Stimulated activated CD4-positive, alpha-beta T cell treated with anti-CD3 and anti-CD28 coated beads, Interleukin-4, amount 100 ng/mL, for 1 hour (primary cell): ENCODE data around the gene VASP.

ENCODE experiments used
- DNase-seq: peaks from one replicate; pipeline ENCODE4 v3.0.0-alpha.2; 2020

Gene VASP

DNA sequence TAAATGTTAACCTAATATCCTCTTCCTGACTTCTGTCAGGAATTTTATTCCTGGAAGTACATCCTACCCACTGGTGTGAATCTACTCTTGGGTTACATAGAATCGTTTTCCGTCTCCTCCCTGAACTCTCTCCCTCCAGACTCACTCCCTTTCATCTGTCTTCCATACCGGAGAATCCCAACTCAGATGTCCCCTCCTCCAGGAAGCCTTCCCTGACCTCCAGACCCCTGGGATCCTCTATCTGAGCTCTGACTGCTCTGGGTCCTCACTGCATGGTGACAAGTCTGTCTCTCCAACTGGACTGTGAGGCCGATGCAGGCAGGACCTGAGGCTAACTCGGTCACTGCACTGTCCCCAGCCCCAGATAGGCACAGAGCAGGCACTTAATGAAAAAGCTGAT, 52.8 kb downstream of the VASP start:
- DNase-seq: no peak

DNA sequence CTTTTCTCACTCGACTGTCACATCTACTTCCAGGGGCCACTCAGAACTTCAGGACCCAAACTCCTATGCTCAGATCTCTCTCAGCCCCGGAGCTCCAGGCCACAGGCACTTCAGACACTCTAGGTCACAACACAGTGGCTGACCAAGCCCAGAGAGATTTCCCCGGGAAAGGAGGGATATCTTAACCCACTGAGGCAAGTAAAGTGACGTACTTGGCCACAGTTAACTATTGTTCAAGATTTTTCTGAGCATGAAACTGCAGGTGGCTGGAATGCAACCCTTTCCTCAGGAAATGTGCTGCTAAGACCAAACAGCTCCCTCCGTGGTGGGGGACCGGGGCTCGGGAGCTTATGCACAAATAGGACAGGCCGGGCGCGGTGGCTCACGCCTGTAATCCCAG, 53.4 kb downstream of the VASP start:
- no peak for DNase-seq

DNA sequence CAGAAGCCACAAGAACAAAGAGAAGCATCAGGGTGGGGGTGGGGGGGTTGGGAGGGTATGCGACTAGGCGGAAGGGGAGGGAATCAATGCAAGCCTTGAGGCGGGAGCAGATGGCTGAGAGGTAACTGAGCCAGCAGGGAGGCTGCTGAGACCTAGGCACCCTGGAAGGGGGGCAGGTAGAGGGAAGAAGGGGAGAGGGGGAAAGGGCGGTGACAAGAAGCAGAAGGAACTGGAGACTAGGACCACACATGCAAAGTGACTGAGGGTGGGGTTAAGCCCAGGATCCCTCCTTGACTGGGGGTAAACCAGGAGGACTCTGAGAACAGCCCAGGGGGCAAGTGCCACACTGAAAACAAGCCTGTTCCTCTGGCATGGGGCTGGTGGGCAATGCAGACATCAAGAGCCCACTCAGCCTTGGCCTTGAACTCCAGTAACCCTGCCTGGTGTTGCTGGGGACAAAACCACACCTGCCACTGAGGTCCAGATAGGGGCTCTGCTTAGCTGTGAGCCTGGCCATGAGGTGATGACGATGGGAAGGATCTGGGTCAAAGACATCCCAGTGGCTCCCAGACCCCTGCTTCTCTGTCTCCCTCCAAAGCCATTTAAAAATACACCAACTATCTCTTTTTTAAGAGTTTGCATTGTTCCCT, 57.0 kb downstream of the VASP start:
- no peak for DNase-seq

DNA sequence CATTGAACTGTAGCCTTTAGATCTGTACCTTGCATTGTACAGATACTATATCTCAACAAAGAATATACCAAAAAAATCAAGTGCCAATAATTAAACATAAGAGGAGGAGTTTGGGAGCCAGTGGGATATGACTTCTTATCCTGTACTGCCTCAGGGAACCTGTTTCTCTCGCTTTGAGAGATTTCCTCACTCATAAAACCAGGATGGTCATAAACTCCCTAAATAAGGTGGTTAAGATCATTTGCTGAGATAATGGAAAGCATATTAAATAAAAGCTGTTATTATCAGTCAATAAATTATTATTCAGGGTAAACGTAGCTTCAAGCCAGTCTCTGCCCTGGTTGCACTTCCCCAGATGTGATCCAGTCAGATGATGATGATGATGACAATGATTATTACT, 60.3 kb downstream of the VASP start:
- no peak for DNase-seq

DNA sequence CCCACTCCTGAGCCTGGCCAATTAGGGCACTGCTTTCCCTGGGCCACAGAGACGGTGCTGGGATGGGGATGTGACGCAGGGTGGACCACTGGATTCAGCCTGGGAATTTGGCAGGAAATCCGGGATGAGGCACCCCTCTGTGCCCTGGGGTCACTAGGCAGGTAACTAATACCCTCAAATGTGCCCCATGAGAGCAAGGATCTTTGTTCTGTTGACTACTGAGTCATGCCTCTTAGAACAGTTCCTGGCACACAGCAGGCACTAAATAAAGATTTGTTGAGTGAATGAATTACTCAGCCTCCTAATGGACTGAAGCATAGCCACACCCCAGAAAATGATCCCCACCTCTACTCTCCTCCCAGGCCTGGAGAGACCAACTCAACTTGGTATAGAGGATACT, 61.5 kb downstream of the VASP start:
- no peak for DNase-seq

DNA sequence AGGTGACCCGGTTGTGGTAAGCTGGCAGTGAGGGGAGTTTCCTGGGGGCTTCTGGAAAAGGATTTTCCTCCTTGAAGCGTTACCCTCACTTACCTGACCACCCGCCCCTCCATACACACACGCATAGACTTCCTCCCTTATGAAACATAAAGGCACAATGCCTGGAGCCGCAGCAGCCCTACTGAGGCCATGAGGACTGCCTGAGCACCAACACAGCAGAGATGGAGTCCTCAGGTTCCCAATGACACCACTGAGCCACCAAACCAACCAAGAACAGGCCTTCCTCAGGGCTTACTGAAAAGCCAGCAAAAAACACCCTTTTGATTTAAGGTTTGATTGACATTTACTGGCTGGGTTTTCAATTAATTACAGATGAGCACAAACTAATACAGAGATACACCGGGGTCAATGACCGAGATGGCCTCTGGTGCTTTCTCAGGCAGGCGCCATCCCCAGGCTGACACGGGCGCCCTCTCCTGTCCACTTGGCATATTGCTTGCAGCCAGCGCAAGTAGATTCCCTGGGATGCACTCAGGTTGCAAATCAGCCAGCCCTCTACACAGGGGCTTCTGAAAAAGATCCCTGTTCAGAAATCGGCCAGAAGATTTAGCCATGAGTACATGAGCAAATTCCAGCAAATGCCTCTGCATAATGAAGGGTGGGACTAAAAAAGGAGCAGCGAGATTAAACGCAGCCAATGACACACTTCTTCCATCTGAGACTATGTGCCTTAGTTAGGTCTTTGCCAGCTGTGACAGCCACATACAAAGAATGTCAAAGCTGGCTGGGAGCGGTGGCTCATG, 62.5 kb downstream of the VASP start:
- DNase-seq: peak; percentile 59

DNA sequence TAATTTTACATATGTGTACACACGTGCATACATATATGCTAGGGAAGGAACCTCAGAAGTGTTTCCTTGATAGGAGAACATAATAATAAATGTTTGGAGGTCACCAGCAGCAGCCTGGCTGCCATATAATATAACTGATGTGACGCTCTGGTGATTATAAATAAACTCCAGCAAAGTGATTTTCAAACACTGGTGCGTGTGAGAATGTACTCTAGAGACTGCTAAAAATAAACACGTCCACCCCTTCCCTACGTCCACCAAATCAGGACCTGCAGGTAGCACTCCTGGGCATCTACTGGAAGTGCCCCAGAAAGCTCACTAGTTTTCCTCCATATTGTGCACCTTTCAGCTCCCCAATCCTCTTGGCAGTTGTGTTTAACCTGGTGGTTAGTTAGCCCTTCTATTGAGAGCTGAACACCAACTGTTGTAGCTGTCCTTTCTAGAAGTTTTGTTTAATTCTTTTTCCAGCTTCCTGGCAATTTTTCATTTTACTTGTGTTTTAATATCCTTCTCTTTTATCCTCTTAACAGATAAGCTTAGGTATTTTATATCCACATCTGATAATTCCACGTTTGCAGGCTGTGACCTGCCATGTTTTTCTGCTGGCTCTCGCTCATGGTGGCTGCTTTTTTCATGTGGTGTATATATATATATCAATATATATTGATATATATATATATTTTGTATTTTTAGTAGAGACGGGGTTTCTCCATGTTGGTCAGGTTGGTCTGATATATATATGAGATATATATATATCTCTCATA, 64.4 kb downstream of the VASP start:
- no peak for DNase-seq

DNA sequence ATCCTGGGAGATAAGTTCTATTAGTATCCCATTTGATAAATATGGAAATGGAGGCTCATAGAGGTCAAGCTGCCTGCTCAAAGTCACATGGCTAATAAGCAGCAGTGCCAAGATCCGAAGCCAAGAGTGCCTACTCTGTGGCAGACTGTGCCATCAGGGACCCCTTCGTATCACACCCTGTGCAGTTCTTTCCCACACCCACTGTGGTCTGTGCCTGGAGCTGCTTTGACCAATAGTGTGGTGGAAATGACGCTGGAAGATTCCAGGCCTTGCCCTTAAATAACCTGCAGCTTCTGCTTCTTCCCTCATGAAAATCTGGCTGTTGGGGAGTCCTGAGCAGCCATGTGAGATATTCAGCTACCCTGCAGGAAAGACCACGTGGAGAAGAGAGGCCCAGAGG, 67.2 kb downstream of the VASP start:
- no peak for DNase-seq

DNA sequence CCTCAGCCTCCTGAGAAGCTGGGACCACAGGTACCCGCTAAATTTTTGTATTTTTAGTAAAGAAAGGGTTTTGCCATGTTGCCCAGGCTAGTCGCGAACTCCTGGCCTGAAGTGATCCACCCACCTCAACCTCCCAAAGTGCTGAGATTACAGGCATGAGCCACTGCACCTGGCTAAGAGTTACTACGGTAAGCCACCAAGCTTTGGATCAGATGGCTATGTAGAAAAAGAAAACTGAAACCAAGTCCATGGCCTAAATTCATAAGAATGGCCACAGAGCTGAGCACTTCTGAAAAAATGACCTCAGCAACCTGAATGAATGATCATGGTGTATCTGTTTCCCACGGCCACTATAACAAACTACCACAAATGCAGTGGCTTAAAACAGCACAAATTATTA, 67.9 kb downstream of the VASP start:
- DNase-seq: no peak
